Colonic mucosa (tissue), 4 donors: ENCODE measurements around the gene OGDH. TPM values are rescaled to one million over a fixed set of nuclear protein-coding genes. Genes with fewer than 3 reads are reported as not detected.

Experiments
- DNase-seq: peaks from one replicate; pipeline ENCODE4 v3.0.0-alpha.2; 2020
- H3K27ac ChIP-seq: fragments of 200-600 bp; one replicate; pipeline ENCODE4 v1.8.0; 2021
- H3K27me3 ChIP-seq: fragments of 200-600 bp; one replicate; pipeline ENCODE4 v1.8.0; 2021
- H3K36me3 ChIP-seq: fragments of 200-600 bp; one replicate; pipeline ENCODE4 v1.8.0; 2021
- H3K4me1 ChIP-seq: fragments of 200-600 bp; one replicate; pipeline ENCODE4 v1.8.0; 2021; ENCODE audit warnings: mild to moderate bottlenecking
- H3K4me3 ChIP-seq: fragments of 200-600 bp; one replicate; pipeline ENCODE4 v1.8.0; 2021
- H3K9ac ChIP-seq, 2 donors: one replicate each; pipeline ENCODE4 v1.7.0; 2013; ENCODE audit warnings: control low read depth in 2 of 2, low read depth in 2 of 2, low read length in 2 of 2
- H3K9me3 ChIP-seq: fragments of 200-600 bp; one replicate; pipeline ENCODE4 v1.8.0; 2021
- CTCF ChIP-seq: fragments of 200-600 bp; IDR thresholded peaks from one replicate; pipeline ENCODE4 v1.8.0; 2022; ENCODE audit warnings: antibody characterized with exemption, mild to moderate bottlenecking
- intact Hi-C: fragments of 100-400 bp; cut with DNase I; formaldehyde crosslinking; loops from one replicate; pipeline ENCODE4 v1.14.1; 2022
- total RNA-seq, 2 donors: library from RNA; stranded (reverse); fragmentation: NEBNext Ultra II Directional in 1 of 2; extraction: Animal tissue kit (Norgen Biotek cat#: 25700) in 1 of 2; gene quantifications; one replicate each; pipeline ENCODE4 v1.2.1, GENCODE V29; 2021
- donor health status: healthy.
- donor health status: DM: no; HTN: no; CAD: no.
- donor health status: DM: no; HTN: no; CAD: no.

The OGDH gene
- total RNA-seq, 2 donors from 2014 or later: 142 to 164 TPM

- peaks cover 54% of the 10 kb centered on the region for H3K4me1 ChIP-seq
- peak overlapping the region; percentile 91 for H3K27ac ChIP-seq
- no peaks in the 10 kb centered on the region for H3K36me3 ChIP-seq
These were observed 32.5 kb downstream of the OGDH start for GRCh38 chr7:44638611-44639557.

GRCh38 chr7:44639671-44640321 lies 33.4 kb downstream of the OGDH start:
- H3K9me3 ChIP-seq: no peaks in the 10 kb centered on the region
- H3K36me3 ChIP-seq: no peaks in the 10 kb centered on the region
- peak; percentile 64 for DNase-seq
- H3K4me3 ChIP-seq: no peak overlapping the region
- intact Hi-C loops: no loop called here
- no peak for TF ChIP-seq CTCF
- peak overlapping the region; percentile 29 to 40 for H3K9ac ChIP-seq
- no peaks in the 10 kb centered on the region for H3K27me3 ChIP-seq
- H3K27ac ChIP-seq: peak overlapping the region; percentile 91
- H3K4me1 ChIP-seq: peaks cover 45% of the 10 kb centered on the region

More at GRCh38 chr7:44638611-44639557, 32.5 kb downstream of the OGDH start:
- Histone ChIP-seq H3K9me3 (no peaks in the 10 kb centered on the region), H3K27me3 (no peaks in the 10 kb centered on the region), H3K9ac (peak overlapping the region; percentile 29 to 33), H3K4me3 (no peak overlapping the region)
- no peak for TF ChIP-seq CTCF
- DNase-seq: peak; percentile 88
- intact Hi-C loops: no loop called here

GRCh38 chr7:44643206-44643605 lies 36.8 kb downstream of the OGDH start:
- H3K9ac ChIP-seq: no peak overlapping the region
- H3K27ac ChIP-seq: no peak overlapping the region
- peaks cover 19% of the 10 kb centered on the region for H3K4me1 ChIP-seq
- DNase-seq: no peak
- no peaks in the 10 kb centered on the region for H3K9me3 ChIP-seq
- no peaks in the 10 kb centered on the region for H3K27me3 ChIP-seq
- intact Hi-C loops: no loop called here
- no peak overlapping the region for H3K4me3 ChIP-seq
- TF ChIP-seq CTCF: no peak
- H3K36me3 ChIP-seq: no peaks in the 10 kb centered on the region

GRCh38 chr7:44645254-44645653 lies 38.8 kb downstream of the OGDH start:
- Histone ChIP-seq H3K4me3 (no peak overlapping the region), H3K9ac (no peak overlapping the region), H3K4me1 (peaks cover 1% of the 10 kb centered on the region), H3K9me3 (no peaks in the 10 kb centered on the region), H3K27ac (no peak overlapping the region), H3K36me3 (no peaks in the 10 kb centered on the region), H3K27me3 (no peaks in the 10 kb centered on the region)
- intact Hi-C loops: no loop called here
- DNase-seq: no peak
- TF ChIP-seq CTCF: no peak

- no peak overlapping the region for H3K27ac ChIP-seq
- no peaks in the 10 kb centered on the region for H3K9me3 ChIP-seq
- no peak overlapping the region for H3K9ac ChIP-seq
- DNase-seq: no peak
- H3K36me3 ChIP-seq: peaks cover 3% of the 10 kb centered on the region
- H3K27me3 ChIP-seq: no peaks in the 10 kb centered on the region
- H3K4me3 ChIP-seq: no peak overlapping the region
- no peaks in the 10 kb centered on the region for H3K4me1 ChIP-seq
- TF ChIP-seq CTCF: no peak
- intact Hi-C loops: no loop called here
These were observed 39.3 kb downstream of the OGDH start for GRCh38 chr7:44645696-44646095.
